WTC11 (cell line): ENCODE measurements around the gene HAPSTR1. TPM values are rescaled to one million over a fixed set of nuclear protein-coding genes. Genes with fewer than 3 reads are reported as not detected.
A peak's percentile ranks its signal among the peaks of the same experiment; 100 is the strongest.

ENCODE experiments used
- ATAC-seq: fragments of 200-7000 bp; cut with Tn5 transposase; 2 replicates; pipeline ENCODE4 v1.10.0; 2021; ENCODE audit warnings: mild to moderate bottlenecking, moderate library complexity
- CTCF ChIA-PET: fragments of 300-600 bp; sonication (Branson Sonifier 250); formaldehyde crosslinking; loops from one replicate; lab custom pipeline; 2021; ENCODE audit warnings: antibody characterized with exemption; lab: Charles Lee
- POLR2A ChIA-PET: fragments of 350-600 bp; sonication (Branson Sonifier 250); formaldehyde crosslinking; loops from one replicate; lab custom pipeline; 2021; ENCODE audit warnings: antibody characterized with exemption; lab: Charles Lee
- DNase-seq: peaks from one replicate; pipeline ENCODE4 v3.0.0; 2021; ENCODE audit warnings: low spot score
- H3K27ac Mint-ChIP-seq: 2 replicates; pipeline ENCODE4 v1.8.0; 2021; ENCODE audit warnings: mixed read lengths
- H3K27me3 Mint-ChIP-seq: 2 replicates; pipeline ENCODE4 v1.8.0; 2021; ENCODE audit warnings: low read depth, mild to moderate bottlenecking, moderate library complexity, mixed read lengths
- H3K36me3 Mint-ChIP-seq: 2 replicates; pipeline ENCODE4 v1.8.0; 2021; ENCODE audit warnings: mixed read lengths
- H3K4me1 Mint-ChIP-seq: 2 replicates; pipeline ENCODE4 v1.8.0; 2022; ENCODE audit warnings: mixed read lengths
- H3K4me3 Mint-ChIP-seq: 2 replicates; pipeline ENCODE4 v1.8.0; 2021; ENCODE audit warnings: mild to moderate bottlenecking, moderate library complexity, mixed read lengths
- H3K9me3 Mint-ChIP-seq: 2 replicates; pipeline ENCODE4 v1.8.0; 2021; ENCODE audit warnings: mixed read lengths
- ATF1 ChIP-seq: sonication (generic); formaldehyde crosslinking; IDR thresholded peaks from 2 replicates; pipeline ENCODE4 v1.8.1; 2023; ENCODE audit warnings: mild to moderate bottlenecking, moderate library complexity, missing genetic modification reagents
- ELF4 ChIP-seq: sonication (generic); formaldehyde crosslinking; IDR thresholded peaks from 2 replicates; pipeline ENCODE4 v1.8.1; 2022; ENCODE audit warnings: low read depth, mild to moderate bottlenecking, moderate library complexity, missing genetic modification reagents
- ETV6 ChIP-seq: sonication (generic); formaldehyde crosslinking; IDR thresholded peaks from 2 replicates; pipeline ENCODE4 v1.8.1; 2022; ENCODE audit warnings: mild to moderate bottlenecking, missing genetic modification reagents
- FOXJ3 ChIP-seq: sonication (generic); formaldehyde crosslinking; IDR thresholded peaks from 2 replicates; pipeline ENCODE4 v1.9.0; 2021; ENCODE audit warnings: missing genetic modification reagents, mild to moderate bottlenecking, borderline replicate concordance
- GABPB1 ChIP-seq: sonication (generic); formaldehyde crosslinking; IDR thresholded peaks from 2 replicates; pipeline ENCODE4 v1.8.1; 2023; ENCODE audit warnings: mild to moderate bottlenecking, missing genetic modification reagents
- GRHL2 ChIP-seq: fragments of 250-450 bp; sonication (Bioruptor Pico); IDR thresholded peaks from 2 replicates; pipeline ENCODE4 v1.8.0; 2022; ENCODE audit warnings: mild to moderate bottlenecking, moderate library complexity; ENCODE audit not compliant: insufficient replicate concordance, severe bottlenecking
- JAZF1 ChIP-seq: fragments of 250-450 bp; sonication (Bioruptor Pico); IDR thresholded peaks from 2 replicates; pipeline ENCODE4 v1.9.0; 2021; ENCODE audit warnings: moderate library complexity, mild to moderate bottlenecking, inconsistent platforms
- JUN ChIP-seq: sonication (generic); formaldehyde crosslinking; IDR thresholded peaks from 2 replicates; pipeline ENCODE4 v1.8.0; 2023; ENCODE audit warnings: mild to moderate bottlenecking, missing genetic modification reagents
- MYBL2 ChIP-seq: sonication (generic); formaldehyde crosslinking; IDR thresholded peaks from 2 replicates; pipeline ENCODE4 v1.8.1; 2023; ENCODE audit warnings: mild to moderate bottlenecking, moderate library complexity, missing genetic modification reagents
- NFE2L1 ChIP-seq: sonication (generic); formaldehyde crosslinking; IDR thresholded peaks from 2 replicates; pipeline ENCODE4 v1.8.1; 2023; ENCODE audit warnings: missing genetic modification reagents
- NFYB ChIP-seq: sonication (generic); formaldehyde crosslinking; conservative IDR thresholded peaks from 2 replicates; pipeline ENCODE4 v1.8.0; 2022; ENCODE audit warnings: low read depth, missing genetic modification reagents
- NR1H2 ChIP-seq: sonication (generic); formaldehyde crosslinking; IDR thresholded peaks from 2 replicates; pipeline ENCODE4 v1.9.0; 2021; ENCODE audit warnings: mild to moderate bottlenecking, moderate library complexity, missing genetic modification reagents
- PRRX2 ChIP-seq: fragments of 250-450 bp; sonication (Bioruptor Pico); IDR thresholded peaks from 2 replicates; pipeline ENCODE4 v1.8.0; 2021; ENCODE audit warnings: mild to moderate bottlenecking
- SMAD3 ChIP-seq: sonication (generic); formaldehyde crosslinking; IDR thresholded peaks from 2 replicates; pipeline ENCODE4 v1.8.0; 2022; ENCODE audit warnings: missing genetic modification reagents, mild to moderate bottlenecking, borderline replicate concordance
- SOX15 ChIP-seq: fragments of 250-450 bp; sonication (Bioruptor Pico); IDR thresholded peaks from 2 replicates; pipeline ENCODE4 v1.9.0; 2021; ENCODE audit warnings: mild to moderate bottlenecking
- ZNF263 ChIP-seq: sonication (generic); formaldehyde crosslinking; IDR thresholded peaks from 2 replicates; pipeline ENCODE4 v1.8.1; 2022; ENCODE audit warnings: low read depth, mild to moderate bottlenecking, moderate library complexity, missing genetic modification reagents
- ZNF671 ChIP-seq: fragments of 250-450 bp; sonication (Bioruptor Pico); IDR thresholded peaks from 2 replicates; pipeline ENCODE4 v1.8.0; 2021; ENCODE audit warnings: mild to moderate bottlenecking
- total RNA-seq: library from RNA; stranded (reverse); gene quantifications from 3 replicates; pipeline ENCODE4 v1.2.3, GENCODE V29; 2021
- TF ChIP-seq, protein P1 (sequence below): fragments of 250-450 bp; sonication (Bioruptor Pico); conservative IDR thresholded peaks from 2 replicates; pipeline ENCODE4 v1.9.0; 2021; ENCODE audit warnings: mild to moderate bottlenecking
- TF ChIP-seq, protein P2 (sequence below): fragments of 250-450 bp; sonication (Bioruptor Pico); IDR thresholded peaks from 2 replicates; pipeline ENCODE4 v1.8.0; 2021; ENCODE audit warnings: mild to moderate bottlenecking
- TF ChIP-seq, protein P3 (sequence below): sonication (generic); formaldehyde crosslinking; IDR thresholded peaks from 2 replicates; pipeline ENCODE4 v1.8.0; 2022; ENCODE audit warnings: mild to moderate bottlenecking, missing genetic modification reagents
- TF ChIP-seq, protein P4 (sequence below): sonication (generic); formaldehyde crosslinking; IDR thresholded peaks from 2 replicates; pipeline ENCODE4 v1.8.1; 2023; ENCODE audit warnings: mild to moderate bottlenecking, missing genetic modification reagents, moderate library complexity
- TF ChIP-seq, protein P5 (sequence below): sonication (generic); formaldehyde crosslinking; IDR thresholded peaks from 2 replicates; pipeline ENCODE4 v1.8.0; 2023; ENCODE audit warnings: missing genetic modification reagents, mild to moderate bottlenecking, borderline replicate concordance
- TF ChIP-seq, protein P6 (sequence below): sonication (generic); formaldehyde crosslinking; IDR thresholded peaks from 2 replicates; pipeline ENCODE4 v1.8.0; 2022; ENCODE audit warnings: mild to moderate bottlenecking, missing genetic modification reagents

HAPSTR1 gene
- total RNA-seq, 1 experiment from 2014 or later, result 54.3 TPM

DNA sequence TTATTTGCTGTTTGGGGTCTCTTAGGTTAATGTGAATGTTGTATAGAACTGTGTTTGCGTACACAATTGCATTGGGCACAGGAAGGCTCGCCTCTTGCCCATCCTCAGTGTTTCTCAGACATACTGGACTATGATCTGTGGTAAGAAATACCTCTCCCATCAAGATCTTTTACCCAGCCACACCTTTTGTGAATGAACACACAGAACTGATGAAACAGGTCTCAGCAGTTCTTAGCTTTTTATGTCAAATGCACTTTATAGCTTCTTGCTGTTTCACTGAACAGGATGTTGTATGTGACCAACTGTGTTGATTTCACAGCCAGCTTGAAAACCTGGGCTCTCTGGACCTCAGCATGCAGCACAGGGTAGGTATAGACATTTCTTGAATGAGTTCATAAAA, 31.5 kb downstream of the HAPSTR1 start (continued):
- TF ChIP-seq, protein P1, sequence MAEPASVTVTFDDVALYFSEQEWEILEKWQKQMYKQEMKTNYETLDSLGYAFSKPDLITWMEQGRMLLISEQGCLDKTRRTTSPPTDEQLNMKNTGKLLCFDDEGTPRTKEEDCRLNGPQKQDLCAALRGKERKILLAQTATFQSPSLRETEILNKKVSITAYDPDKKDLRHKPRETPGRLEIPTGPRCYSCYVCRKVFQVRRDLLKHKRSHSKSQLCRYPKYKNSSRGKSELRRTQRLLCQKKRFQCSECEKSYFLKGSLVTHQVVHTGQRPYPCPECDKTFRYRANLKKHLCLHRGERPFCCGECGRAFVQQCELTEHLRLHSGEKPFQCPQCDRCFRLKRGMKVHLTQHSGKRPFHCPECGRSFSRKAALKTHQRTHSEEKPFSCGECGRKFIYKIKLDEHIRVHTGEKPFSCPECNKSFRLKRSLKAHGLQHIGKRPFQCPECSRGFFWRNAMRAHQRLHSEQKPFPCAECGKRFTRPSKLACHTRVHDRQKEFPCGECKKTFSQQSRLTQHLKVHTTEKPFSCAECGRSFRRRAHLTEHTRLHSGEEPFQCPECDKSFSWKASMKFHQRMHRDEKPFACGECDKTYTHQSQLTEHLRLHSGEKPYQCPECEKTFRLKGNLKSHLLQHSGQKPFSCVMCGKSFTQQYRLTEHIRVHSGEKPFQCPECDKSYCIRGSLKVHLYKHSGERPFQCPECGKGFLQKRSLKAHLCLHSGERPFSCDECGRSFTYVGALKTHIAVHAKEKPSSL, result no peak

DNA sequence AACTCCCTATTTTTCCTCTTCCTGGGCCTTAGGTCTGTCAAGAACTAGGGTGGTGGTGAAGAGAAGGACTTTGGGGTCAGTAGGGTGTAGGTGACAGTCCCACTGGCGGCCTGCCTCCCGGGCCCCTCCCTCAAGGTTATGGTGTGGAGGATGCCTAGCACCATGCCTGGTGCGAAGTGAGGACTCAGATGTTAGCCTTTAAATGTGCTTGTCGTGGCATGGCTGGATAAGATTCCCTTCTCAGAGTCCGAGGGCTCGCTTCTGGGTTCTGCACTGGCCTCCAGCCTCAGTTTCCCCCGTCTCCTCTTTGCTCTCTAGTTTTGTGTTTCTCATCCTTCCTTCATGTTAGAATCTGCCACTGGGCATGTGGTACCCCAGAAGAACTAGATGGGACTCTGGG, 32.0 kb downstream of the HAPSTR1 start:
- DNase-seq, result no peak
- CTCF ChIA-PET, result no interaction called here
- no peak for ATAC-seq
- TF ChIP-seq ETV6 (CRISPR knock-in tag), result no peak
- no peak for TF ChIP-seq JAZF1 (CRISPR knock-in tag)
- TF ChIP-seq SOX15 (CRISPR knock-in tag), result no peak
- TF ChIP-seq, protein P2, sequence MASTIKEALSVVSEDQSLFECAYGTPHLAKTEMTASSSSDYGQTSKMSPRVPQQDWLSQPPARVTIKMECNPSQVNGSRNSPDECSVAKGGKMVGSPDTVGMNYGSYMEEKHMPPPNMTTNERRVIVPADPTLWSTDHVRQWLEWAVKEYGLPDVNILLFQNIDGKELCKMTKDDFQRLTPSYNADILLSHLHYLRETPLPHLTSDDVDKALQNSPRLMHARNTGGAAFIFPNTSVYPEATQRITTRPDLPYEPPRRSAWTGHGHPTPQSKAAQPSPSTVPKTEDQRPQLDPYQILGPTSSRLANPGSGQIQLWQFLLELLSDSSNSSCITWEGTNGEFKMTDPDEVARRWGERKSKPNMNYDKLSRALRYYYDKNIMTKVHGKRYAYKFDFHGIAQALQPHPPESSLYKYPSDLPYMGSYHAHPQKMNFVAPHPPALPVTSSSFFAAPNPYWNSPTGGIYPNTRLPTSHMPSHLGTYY (CRISPR knock-in tag), result no peak
- no peak for TF ChIP-seq NFYB (CRISPR knock-in tag)
- no peak for TF ChIP-seq NFE2L1 (CRISPR knock-in tag)
- no peak for TF ChIP-seq SMAD3 (CRISPR knock-in tag)
- TF ChIP-seq MYBL2 (CRISPR knock-in tag), result no peak
- H3K4me3 Mint-ChIP-seq, result no peak overlapping the region
- H3K27me3 Mint-ChIP-seq, result no peaks in the 10 kb centered on the region; the same call in 1 of the 2 replicates
- peaks cover 20% of the 10 kb centered on the region for H3K36me3 Mint-ChIP-seq
- H3K9me3 Mint-ChIP-seq, result no peaks in the 10 kb centered on the region
- H3K4me1 Mint-ChIP-seq, result peaks cover 33% of the 10 kb centered on the region
- POLR2A ChIA-PET, result no interaction called here
- H3K27ac Mint-ChIP-seq, result 0 out of 2 replicates have a peak overlapping the region, but pooled peaks have one; percentile 38

DNA sequence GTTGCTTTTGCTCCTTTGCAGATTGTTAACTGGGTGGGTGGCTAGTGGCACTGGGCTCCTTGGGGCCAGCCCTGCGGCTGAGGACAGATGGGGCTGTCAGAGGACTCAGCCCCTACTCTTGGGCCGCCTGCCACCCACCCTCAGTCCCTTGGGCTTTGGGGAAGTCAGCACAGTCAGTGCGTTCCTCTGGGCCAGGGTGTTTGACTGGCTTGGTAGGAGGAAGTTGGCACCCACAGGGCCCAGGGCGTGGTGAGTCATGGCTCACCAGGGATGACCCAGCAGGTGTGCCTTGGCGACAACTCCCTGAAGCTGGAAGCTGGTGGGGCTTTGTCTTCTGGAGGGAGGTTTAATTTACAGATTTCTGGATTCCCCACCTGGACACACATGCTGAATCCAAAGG, 32.4 kb downstream of the HAPSTR1 start:
- ChIA-PET CTCF (no interaction called here), POLR2A (no interaction called here)
- no peak for ATAC-seq
- no peak overlapping the region for H3K4me3 Mint-ChIP-seq
- peaks cover 17% of the 10 kb centered on the region for H3K36me3 Mint-ChIP-seq
- H3K4me1 Mint-ChIP-seq, result peaks cover 33% of the 10 kb centered on the region
- no peaks in the 10 kb centered on the region; the same call in 1 of the 2 replicates for H3K27me3 Mint-ChIP-seq
- DNase-seq, result no peak
- no peaks in the 10 kb centered on the region for H3K9me3 Mint-ChIP-seq
- no peak overlapping the region for H3K27ac Mint-ChIP-seq
- TF ChIP-seq PRRX2 (CRISPR knock-in tag), result no peak
- TF ChIP-seq, protein P3, sequence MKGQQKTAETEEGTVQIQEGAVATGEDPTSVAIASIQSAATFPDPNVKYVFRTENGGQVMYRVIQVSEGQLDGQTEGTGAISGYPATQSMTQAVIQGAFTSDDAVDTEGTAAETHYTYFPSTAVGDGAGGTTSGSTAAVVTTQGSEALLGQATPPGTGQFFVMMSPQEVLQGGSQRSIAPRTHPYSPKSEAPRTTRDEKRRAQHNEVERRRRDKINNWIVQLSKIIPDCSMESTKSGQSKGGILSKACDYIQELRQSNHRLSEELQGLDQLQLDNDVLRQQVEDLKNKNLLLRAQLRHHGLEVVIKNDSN (CRISPR knock-in tag), result no peak
- TF ChIP-seq GABPB1 (CRISPR knock-in tag), result no peak
- no peak for TF ChIP-seq JUN
- TF ChIP-seq ZNF263, result no peak
- no peak for TF ChIP-seq GRHL2 (CRISPR knock-in tag)
- TF ChIP-seq ZNF671 (CRISPR knock-in tag), result no peak
- TF ChIP-seq, protein P4, sequence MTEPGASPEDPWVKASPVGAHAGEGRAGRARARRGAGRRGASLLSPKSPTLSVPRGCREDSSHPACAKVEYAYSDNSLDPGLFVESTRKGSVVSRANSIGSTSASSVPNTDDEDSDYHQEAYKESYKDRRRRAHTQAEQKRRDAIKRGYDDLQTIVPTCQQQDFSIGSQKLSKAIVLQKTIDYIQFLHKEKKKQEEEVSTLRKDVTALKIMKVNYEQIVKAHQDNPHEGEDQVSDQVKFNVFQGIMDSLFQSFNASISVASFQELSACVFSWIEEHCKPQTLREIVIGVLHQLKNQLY, result no peak
- TF ChIP-seq FOXJ3, result no peak
- TF ChIP-seq, protein P5, sequence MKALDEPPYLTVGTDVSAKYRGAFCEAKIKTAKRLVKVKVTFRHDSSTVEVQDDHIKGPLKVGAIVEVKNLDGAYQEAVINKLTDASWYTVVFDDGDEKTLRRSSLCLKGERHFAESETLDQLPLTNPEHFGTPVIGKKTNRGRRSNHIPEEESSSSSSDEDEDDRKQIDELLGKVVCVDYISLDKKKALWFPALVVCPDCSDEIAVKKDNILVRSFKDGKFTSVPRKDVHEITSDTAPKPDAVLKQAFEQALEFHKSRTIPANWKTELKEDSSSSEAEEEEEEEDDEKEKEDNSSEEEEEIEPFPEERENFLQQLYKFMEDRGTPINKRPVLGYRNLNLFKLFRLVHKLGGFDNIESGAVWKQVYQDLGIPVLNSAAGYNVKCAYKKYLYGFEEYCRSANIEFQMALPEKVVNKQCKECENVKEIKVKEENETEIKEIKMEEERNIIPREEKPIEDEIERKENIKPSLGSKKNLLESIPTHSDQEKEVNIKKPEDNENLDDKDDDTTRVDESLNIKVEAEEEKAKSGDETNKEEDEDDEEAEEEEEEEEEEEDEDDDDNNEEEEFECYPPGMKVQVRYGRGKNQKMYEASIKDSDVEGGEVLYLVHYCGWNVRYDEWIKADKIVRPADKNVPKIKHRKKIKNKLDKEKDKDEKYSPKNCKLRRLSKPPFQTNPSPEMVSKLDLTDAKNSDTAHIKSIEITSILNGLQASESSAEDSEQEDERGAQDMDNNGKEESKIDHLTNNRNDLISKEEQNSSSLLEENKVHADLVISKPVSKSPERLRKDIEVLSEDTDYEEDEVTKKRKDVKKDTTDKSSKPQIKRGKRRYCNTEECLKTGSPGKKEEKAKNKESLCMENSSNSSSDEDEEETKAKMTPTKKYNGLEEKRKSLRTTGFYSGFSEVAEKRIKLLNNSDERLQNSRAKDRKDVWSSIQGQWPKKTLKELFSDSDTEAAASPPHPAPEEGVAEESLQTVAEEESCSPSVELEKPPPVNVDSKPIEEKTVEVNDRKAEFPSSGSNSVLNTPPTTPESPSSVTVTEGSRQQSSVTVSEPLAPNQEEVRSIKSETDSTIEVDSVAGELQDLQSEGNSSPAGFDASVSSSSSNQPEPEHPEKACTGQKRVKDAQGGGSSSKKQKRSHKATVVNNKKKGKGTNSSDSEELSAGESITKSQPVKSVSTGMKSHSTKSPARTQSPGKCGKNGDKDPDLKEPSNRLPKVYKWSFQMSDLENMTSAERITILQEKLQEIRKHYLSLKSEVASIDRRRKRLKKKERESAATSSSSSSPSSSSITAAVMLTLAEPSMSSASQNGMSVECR, result no peak
- no peak for TF ChIP-seq ATF1 (CRISPR knock-in tag)
- TF ChIP-seq ELF4, result no peak
- TF ChIP-seq, protein P6, sequence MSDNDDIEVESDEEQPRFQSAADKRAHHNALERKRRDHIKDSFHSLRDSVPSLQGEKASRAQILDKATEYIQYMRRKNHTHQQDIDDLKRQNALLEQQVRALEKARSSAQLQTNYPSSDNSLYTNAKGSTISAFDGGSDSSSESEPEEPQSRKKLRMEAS (CRISPR knock-in tag), result no peak
- TF ChIP-seq NR1H2, result no peak
